DOHH2 (cell line): ENCODE results near the gene ABR.

Experiments
- H3F3A ChIP-seq: fragments of 200-600 bp; sonication (generic), shearing (Covaris generic); 2 replicates; pipeline ENCODE4 v1.6.0; 2016; ENCODE audit warnings: antibody characterized with exemption, mild to moderate bottlenecking; ENCODE audit not compliant: control insufficient read depth, insufficient read depth
- H3K27ac ChIP-seq: fragments of 200-600 bp; sonication (generic); 2 replicates; pipeline ENCODE4 v1.5.1; 2014; ENCODE audit warnings: low read depth, mild to moderate bottlenecking, low read length, moderate library complexity
- H3K27me3 ChIP-seq: fragments of 200-600 bp; sonication (generic); 2 replicates; pipeline ENCODE4 v1.6.1; 2014; ENCODE audit warnings: mild to moderate bottlenecking, low read length, mixed read lengths; ENCODE audit not compliant: control insufficient read depth
- H3K36me3 ChIP-seq: fragments of 200-600 bp; sonication (generic); 2 replicates; pipeline ENCODE4 v1.6.1; 2014; ENCODE audit warnings: mild to moderate bottlenecking, low read length, moderate library complexity, mixed read lengths; ENCODE audit not compliant: control insufficient read depth
- H3K4me1 ChIP-seq: fragments of 200-600 bp; sonication (generic); 2 replicates; pipeline ENCODE4 v1.6.1; 2014; ENCODE audit warnings: mild to moderate bottlenecking, low read length, mixed read lengths; ENCODE audit not compliant: control insufficient read depth
- H3K4me2 ChIP-seq: fragments of 200-600 bp; sonication (generic); 2 replicates; pipeline ENCODE4 v1.6.0; 2014; ENCODE audit warnings: mild to moderate bottlenecking, low read length, moderate library complexity
- H3K4me3 ChIP-seq: fragments of 200-600 bp; sonication (generic); 2 replicates; pipeline ENCODE4 v1.5.1; 2014; ENCODE audit warnings: mild to moderate bottlenecking, low read length, mixed read lengths
- H3K79me2 ChIP-seq: fragments of 200-600 bp; sonication (generic); 2 replicates; pipeline ENCODE4 v1.6.1; 2014; ENCODE audit warnings: mild to moderate bottlenecking, low read length, mixed read lengths; ENCODE audit not compliant: control insufficient read depth
- H3K9me2 ChIP-seq: fragments of 200-600 bp; sonication (generic); replicated peaks from 2 replicates; pipeline ENCODE4 v1.6.1; 2014; ENCODE audit warnings: mild to moderate bottlenecking, low read length, mixed read lengths; ENCODE audit not compliant: control insufficient read depth
- H3K9me3 ChIP-seq: fragments of 200-600 bp; sonication (generic); 2 replicates; pipeline ENCODE4 v1.6.1; 2014; ENCODE audit warnings: antibody characterized with exemption, low read length, mixed read lengths; ENCODE audit not compliant: control insufficient read depth, insufficient read depth
- H4K20me1 ChIP-seq: fragments of 200-600 bp; sonication (generic); 2 replicates; pipeline ENCODE4 v1.6.0; 2014; ENCODE audit warnings: low read depth, mild to moderate bottlenecking, antibody characterized with exemption, low read length, moderate library complexity; ENCODE audit not compliant: control insufficient read depth, insufficient read depth
- CTCF ChIP-seq: fragments of 200-600 bp; sonication (generic); IDR thresholded peaks from one replicate; pipeline ENCODE4 v1.5.1; 2014; ENCODE audit warnings: antibody characterized with exemption, mild to moderate bottlenecking, low read depth, low read length; ENCODE audit not compliant: poor library complexity, severe bottlenecking
- EZH2phosphoT487 ChIP-seq: fragments of 200-600 bp; sonication (generic); IDR thresholded peaks from 2 replicates; pipeline ENCODE4 v1.6.1; 2017; ENCODE audit warnings: borderline replicate concordance, mild to moderate bottlenecking, antibody characterized with exemption, low read length, moderate library complexity, mixed read lengths

ABR gene

DNA sequence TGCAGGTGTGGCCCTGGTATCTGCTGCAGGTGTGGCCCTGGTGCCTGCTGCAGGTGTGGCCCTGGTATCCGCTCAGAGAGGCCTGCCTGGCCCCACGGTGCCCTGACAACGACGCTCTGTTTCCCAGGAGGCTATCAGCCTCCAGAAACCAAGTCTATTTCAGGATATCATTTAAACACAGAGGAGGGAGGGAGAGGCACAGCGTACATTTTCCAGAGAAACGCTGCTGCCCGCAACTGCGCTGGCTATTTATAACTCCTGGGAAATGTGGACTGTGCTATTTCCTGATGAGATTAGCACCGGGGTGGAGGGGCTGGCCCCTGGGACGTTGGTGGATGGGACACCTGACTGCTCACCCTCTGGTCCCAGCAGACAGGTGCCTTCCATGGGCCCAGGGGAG, 160.3 kb downstream of the ABR start:
- Histone ChIP-seq H3K4me3 (no peak overlapping the region), H3K4me2 (no peak overlapping the region), H3K27ac (no peak overlapping the region), H3K4me1 (no peaks in the 10 kb centered on the region), H3K36me3 (peaks cover 3% of the 10 kb centered on the region; the same call in 1 of the 2 replicates), H3F3A (peaks cover 3% of the 10 kb centered on the region; the same call in 1 of the 2 replicates), H3K27me3 (no peaks in the 10 kb centered on the region), H3K9me3 (no peaks in the 10 kb centered on the region), H3K9me2 (no peaks in the 10 kb centered on the region), H4K20me1 (no peaks in the 10 kb centered on the region), H3K79me2 (no peaks in the 10 kb centered on the region; the same call in 1 of the 2 replicates)
- TF ChIP-seq EZH2phosphoT487 (no peak), CTCF (no peak)

GRCh38 chr17:1018547-1018946, 161.2 kb downstream of the ABR start:
- no peaks in the 10 kb centered on the region for H3K9me2 ChIP-seq
- no peaks in the 10 kb centered on the region for H3K27me3 ChIP-seq
- no peaks in the 10 kb centered on the region for H3K4me1 ChIP-seq
- H3K4me2 ChIP-seq = no peak overlapping the region
- peaks cover 3% of the 10 kb centered on the region; the same call in 1 of the 2 replicates for H3F3A ChIP-seq
- H3K9me3 ChIP-seq = no peaks in the 10 kb centered on the region
- no peak overlapping the region for H3K27ac ChIP-seq
- H3K36me3 ChIP-seq = peaks cover 6% of the 10 kb centered on the region; the same call in 1 of the 2 replicates
- no peak overlapping the region for H3K4me3 ChIP-seq
- H3K79me2 ChIP-seq = no peaks in the 10 kb centered on the region; the same call in 1 of the 2 replicates
- no peaks in the 10 kb centered on the region for H4K20me1 ChIP-seq
- no peak for TF ChIP-seq EZH2phosphoT487
- TF ChIP-seq CTCF = no peak

DNA sequence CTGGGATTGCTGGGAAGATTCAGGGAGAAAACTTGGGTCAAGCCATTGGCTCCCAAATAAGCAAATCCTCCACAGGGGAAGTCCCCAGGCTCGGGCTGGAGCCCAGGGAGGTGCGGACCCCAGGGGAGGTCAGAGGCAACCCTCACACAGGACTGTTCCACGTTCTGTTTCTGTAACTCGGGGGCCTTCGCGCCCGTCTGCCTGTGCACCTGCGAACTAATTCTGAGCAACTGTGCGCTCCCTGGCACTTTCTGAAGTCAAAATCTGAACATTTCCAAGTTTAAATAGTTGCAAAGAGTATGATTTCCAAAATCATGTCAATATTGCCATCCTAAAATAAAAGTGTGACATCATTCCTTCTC, 166.1 kb downstream of the ABR start:
- no peaks in the 10 kb centered on the region for H3K9me3 ChIP-seq
- H3K4me1 ChIP-seq = no peaks in the 10 kb centered on the region

More for the DNA sequence above, 166.1 kb downstream of the ABR start:
- no peak for TF ChIP-seq EZH2phosphoT487
- no peak for TF ChIP-seq CTCF
- Histone ChIP-seq H3K4me3 (no peak overlapping the region), H3K9me2 (no peaks in the 10 kb centered on the region), H3K27ac (no peak overlapping the region), H3K4me2 (no peak overlapping the region), H3K79me2 (no peaks in the 10 kb centered on the region), H3K36me3 (peaks cover 49% of the 10 kb centered on the region), H3F3A (peaks cover 3% of the 10 kb centered on the region; the same call in 1 of the 2 replicates), H4K20me1 (no peaks in the 10 kb centered on the region), H3K27me3 (no peaks in the 10 kb centered on the region)
